Loucy (cell line): ENCODE measurements around the gene TSEN54.

Experiments
- H2AFZ ChIP-seq: fragments of 200-600 bp; sonication (generic); 2 replicates; pipeline ENCODE4 v1.6.0; 2016; ENCODE audit warnings: antibody characterized with exemption, mild to moderate bottlenecking, low read length, moderate library complexity
- H3F3A ChIP-seq: fragments of 200-600 bp; 2 replicates; pipeline ENCODE4 v1.6.0; 2016; ENCODE audit warnings: antibody characterized with exemption, low read depth, mild to moderate bottlenecking
- H3K27me3 ChIP-seq: fragments of 200-600 bp; sonication (generic); 2 replicates; pipeline ENCODE4 v1.6.1; 2014; ENCODE audit warnings: low read length, mild to moderate bottlenecking; ENCODE audit not compliant: insufficient read depth, poor library complexity, severe bottlenecking
- H3K36me3 ChIP-seq: fragments of 200-600 bp; sonication (generic); 2 replicates; pipeline ENCODE4 v1.6.1; 2016; ENCODE audit warnings: low read length; ENCODE audit not compliant: insufficient read depth
- H3K4me1 ChIP-seq: fragments of 200-600 bp; sonication (generic); 2 replicates; pipeline ENCODE4 v1.5.1; 2014; ENCODE audit warnings: low read length, mild to moderate bottlenecking; ENCODE audit not compliant: insufficient read depth, poor library complexity, severe bottlenecking
- H3K4me2 ChIP-seq: fragments of 200-600 bp; sonication (generic); 2 replicates; pipeline ENCODE4 v1.6.0; 2014; ENCODE audit warnings: antibody characterized with exemption, low read length, low read depth, mild to moderate bottlenecking; ENCODE audit not compliant: poor library complexity, severe bottlenecking
- H3K4me3 ChIP-seq: fragments of 200-600 bp; sonication (generic); 2 replicates; pipeline ENCODE4 v1.5.1; 2014; ENCODE audit warnings: low read length, mild to moderate bottlenecking, mixed read lengths; ENCODE audit not compliant: poor library complexity, severe bottlenecking
- H3K79me2 ChIP-seq: fragments of 200-600 bp; sonication (generic); 2 replicates; pipeline ENCODE4 v1.6.1; 2014; ENCODE audit warnings: low read length; ENCODE audit not compliant: insufficient read depth
- H3K9ac ChIP-seq: fragments of 200-600 bp; sonication (generic); 2 replicates; pipeline ENCODE4 v1.6.0; 2014; ENCODE audit warnings: mild to moderate bottlenecking, low read depth, low read length, moderate library complexity; ENCODE audit not compliant: poor library complexity, severe bottlenecking
- H3K9me2 ChIP-seq: fragments of 200-600 bp; sonication (generic); replicated peaks from 2 replicates; pipeline ENCODE4 v1.6.1; 2016; ENCODE audit warnings: low read depth, low read length, mixed read lengths
- H3K9me3 ChIP-seq: fragments of 200-600 bp; sonication (generic); 2 replicates; pipeline ENCODE4 v1.6.1; 2014; ENCODE audit warnings: mild to moderate bottlenecking, antibody characterized with exemption, low read length, low read depth; ENCODE audit not compliant: insufficient read depth
- H4K20me1 ChIP-seq: fragments of 200-600 bp; sonication (generic); 2 replicates; pipeline ENCODE4 v1.6.0; 2014; ENCODE audit warnings: antibody characterized with exemption, low read length, mild to moderate bottlenecking; ENCODE audit not compliant: insufficient read depth, poor library complexity, severe bottlenecking
- EZH2phosphoT487 ChIP-seq: fragments of 200-600 bp; IDR thresholded peaks from 2 replicates; pipeline ENCODE4 v1.6.1; 2018; ENCODE audit warnings: antibody characterized with exemption, mild to moderate bottlenecking, moderate library complexity, borderline replicate concordance
- TF ChIP-seq, protein P1 (sequence below): fragments of 200-600 bp; sonication (generic); conservative IDR thresholded peaks from 2 replicates; pipeline ENCODE4 v1.5.1; 2014; ENCODE audit warnings: mild to moderate bottlenecking, antibody characterized with exemption, low read length

Gene TSEN54

DNA sequence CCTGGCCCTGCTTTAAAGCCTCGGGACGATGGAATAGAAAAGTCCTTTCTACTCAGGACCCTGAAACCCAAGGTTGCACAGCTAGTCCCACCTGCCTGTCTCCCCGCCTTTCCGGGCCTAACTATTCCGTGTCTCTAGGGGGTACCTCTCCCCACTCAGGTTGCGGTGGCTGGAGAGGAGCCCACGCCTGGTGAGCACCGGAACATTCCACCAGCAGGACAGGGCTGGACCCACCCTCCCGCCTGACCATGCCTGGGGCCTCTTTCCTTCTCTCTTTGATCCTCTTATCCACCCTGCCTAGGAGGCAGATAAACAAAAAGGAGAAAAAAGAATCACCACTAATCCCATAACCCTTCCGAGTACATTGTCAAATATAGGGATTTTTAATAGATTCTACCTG lies 20.0 kb downstream of the TSEN54 start:
- no peak overlapping the region for H2AFZ ChIP-seq
- no peak overlapping the region for H3K4me3 ChIP-seq
- H3K79me2 ChIP-seq: no peaks in the 10 kb centered on the region
- no peaks in the 10 kb centered on the region for H3K9me3 ChIP-seq
- no peaks in the 10 kb centered on the region for H3K9me2 ChIP-seq
- no peak overlapping the region for H3K4me2 ChIP-seq
- H3K4me1 ChIP-seq: no peaks in the 10 kb centered on the region
- TF ChIP-seq, protein P1, sequence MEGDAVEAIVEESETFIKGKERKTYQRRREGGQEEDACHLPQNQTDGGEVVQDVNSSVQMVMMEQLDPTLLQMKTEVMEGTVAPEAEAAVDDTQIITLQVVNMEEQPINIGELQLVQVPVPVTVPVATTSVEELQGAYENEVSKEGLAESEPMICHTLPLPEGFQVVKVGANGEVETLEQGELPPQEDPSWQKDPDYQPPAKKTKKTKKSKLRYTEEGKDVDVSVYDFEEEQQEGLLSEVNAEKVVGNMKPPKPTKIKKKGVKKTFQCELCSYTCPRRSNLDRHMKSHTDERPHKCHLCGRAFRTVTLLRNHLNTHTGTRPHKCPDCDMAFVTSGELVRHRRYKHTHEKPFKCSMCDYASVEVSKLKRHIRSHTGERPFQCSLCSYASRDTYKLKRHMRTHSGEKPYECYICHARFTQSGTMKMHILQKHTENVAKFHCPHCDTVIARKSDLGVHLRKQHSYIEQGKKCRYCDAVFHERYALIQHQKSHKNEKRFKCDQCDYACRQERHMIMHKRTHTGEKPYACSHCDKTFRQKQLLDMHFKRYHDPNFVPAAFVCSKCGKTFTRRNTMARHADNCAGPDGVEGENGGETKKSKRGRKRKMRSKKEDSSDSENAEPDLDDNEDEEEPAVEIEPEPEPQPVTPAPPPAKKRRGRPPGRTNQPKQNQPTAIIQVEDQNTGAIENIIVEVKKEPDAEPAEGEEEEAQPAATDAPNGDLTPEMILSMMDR: no peak
- TF ChIP-seq EZH2phosphoT487: no peak
- no peak overlapping the region for H3K9ac ChIP-seq
- H3K36me3 ChIP-seq: no peaks in the 10 kb centered on the region
- no peaks in the 10 kb centered on the region for H4K20me1 ChIP-seq
- H3K27me3 ChIP-seq: no peaks in the 10 kb centered on the region
- H3F3A ChIP-seq: no peaks in the 10 kb centered on the region

DNA sequence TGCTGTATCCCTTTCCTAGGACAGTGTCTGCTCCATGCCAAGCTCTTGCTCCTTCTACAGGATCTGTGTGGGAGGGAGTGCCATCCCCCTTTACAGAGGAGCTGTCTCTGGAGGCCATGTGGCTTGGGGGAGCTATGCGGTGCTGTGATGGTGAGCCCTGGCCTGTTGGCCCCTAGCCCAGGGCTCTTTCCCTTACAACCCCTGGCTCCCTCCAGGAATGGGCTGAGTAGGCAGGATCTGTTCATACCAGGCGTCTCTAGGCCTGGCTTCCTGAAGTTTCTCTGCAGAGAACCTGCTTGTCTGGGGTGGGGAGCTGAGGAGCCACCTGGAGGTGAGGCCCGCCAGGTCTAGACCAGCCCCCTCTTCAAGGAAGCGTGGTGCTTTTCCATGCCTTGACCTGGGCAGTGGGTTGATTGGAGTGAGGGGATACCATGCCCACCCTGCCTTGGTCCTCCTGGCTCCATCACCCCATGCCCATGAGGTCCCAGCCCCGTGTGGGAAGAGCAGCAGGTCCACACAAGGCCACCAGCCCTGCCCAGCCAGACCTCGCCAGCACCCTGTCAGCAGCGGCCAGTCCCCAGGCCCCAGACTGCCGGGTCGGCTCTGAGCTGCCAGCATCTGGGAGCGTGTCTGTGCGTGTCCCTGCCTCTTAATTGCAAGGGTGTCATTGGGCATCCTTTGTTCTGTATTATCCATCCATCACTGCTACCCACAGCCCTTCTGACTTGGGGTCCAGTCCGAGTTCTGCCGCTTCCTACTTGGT lies 23.8 kb downstream of the TSEN54 start:
- Histone ChIP-seq H3F3A (no peaks in the 10 kb centered on the region), H3K4me1 (no peaks in the 10 kb centered on the region), H2AFZ (no peak overlapping the region), H3K27me3 (no peaks in the 10 kb centered on the region), H3K4me2 (no peak overlapping the region), H4K20me1 (no peaks in the 10 kb centered on the region), H3K9me2 (no peaks in the 10 kb centered on the region), H3K9ac (no peak overlapping the region), H3K9me3 (no peaks in the 10 kb centered on the region), H3K36me3 (no peaks in the 10 kb centered on the region), H3K79me2 (no peaks in the 10 kb centered on the region), H3K4me3 (no peak overlapping the region)
- no peak for TF ChIP-seq EZH2phosphoT487
- TF ChIP-seq, protein P1: no peak

DNA sequence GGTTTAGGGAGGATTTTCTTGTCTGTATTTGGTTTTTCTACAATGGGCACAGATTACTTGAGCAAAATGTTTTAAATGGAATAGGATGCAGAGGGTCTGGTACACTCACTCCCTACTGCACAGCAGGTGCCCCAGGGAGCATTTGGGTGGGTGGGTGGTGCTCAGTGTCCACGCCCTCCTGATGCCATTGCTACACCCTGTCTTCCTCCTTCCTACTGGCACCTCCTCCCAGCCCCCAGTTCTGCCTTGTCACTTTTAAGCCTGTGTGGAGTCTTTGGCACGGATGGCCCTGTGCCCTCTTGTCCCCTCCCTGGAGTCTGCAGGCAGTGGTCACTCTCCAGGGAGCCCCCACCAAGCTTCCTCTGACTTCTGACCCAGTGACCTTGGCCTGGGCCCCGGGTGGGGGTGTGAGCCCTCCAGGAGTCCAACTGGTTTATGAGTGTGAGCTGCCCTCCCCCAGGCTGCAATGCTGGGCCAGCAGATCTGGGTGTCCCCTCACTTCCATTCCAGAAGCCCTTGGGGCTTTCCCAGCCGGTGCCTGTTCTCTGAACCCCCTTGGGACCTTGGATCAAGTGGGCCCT lies 24.7 kb downstream of the TSEN54 start:
- no peaks in the 10 kb centered on the region for H3K9me3 ChIP-seq
- H3K9ac ChIP-seq: no peak overlapping the region
- no peak overlapping the region for H2AFZ ChIP-seq
- no peaks in the 10 kb centered on the region for H3K27me3 ChIP-seq
- H3F3A ChIP-seq: no peaks in the 10 kb centered on the region
- H3K36me3 ChIP-seq: no peaks in the 10 kb centered on the region
- TF ChIP-seq, protein P1: no peak
- no peak for TF ChIP-seq EZH2phosphoT487
- no peak overlapping the region for H3K4me2 ChIP-seq
- no peaks in the 10 kb centered on the region for H3K4me1 ChIP-seq
- no peaks in the 10 kb centered on the region for H3K79me2 ChIP-seq
- no peak overlapping the region for H3K4me3 ChIP-seq
- H3K9me2 ChIP-seq: no peaks in the 10 kb centered on the region
- H4K20me1 ChIP-seq: no peaks in the 10 kb centered on the region
